Stimulated activated CD4-positive, alpha-beta T cell treated with anti-CD3 and anti-CD28 coated beads, Interleukin-15, amount 100 ng/mL, for 24 hours (primary cell): Measurements from ENCODE around the gene SLC25A13.
A peak's percentile ranks its signal among the peaks of the same experiment; 100 is the strongest.
"Not testable (repeated sequence)": the region's sequence is repeated elsewhere in the genome, so short reads cannot be mapped to it uniquely, and the experiment has no call there.

Experiments used
- DNase-seq: peaks from one replicate; pipeline ENCODE4 v3.0.0-alpha.2; 2020

Gene SLC25A13, protein sequence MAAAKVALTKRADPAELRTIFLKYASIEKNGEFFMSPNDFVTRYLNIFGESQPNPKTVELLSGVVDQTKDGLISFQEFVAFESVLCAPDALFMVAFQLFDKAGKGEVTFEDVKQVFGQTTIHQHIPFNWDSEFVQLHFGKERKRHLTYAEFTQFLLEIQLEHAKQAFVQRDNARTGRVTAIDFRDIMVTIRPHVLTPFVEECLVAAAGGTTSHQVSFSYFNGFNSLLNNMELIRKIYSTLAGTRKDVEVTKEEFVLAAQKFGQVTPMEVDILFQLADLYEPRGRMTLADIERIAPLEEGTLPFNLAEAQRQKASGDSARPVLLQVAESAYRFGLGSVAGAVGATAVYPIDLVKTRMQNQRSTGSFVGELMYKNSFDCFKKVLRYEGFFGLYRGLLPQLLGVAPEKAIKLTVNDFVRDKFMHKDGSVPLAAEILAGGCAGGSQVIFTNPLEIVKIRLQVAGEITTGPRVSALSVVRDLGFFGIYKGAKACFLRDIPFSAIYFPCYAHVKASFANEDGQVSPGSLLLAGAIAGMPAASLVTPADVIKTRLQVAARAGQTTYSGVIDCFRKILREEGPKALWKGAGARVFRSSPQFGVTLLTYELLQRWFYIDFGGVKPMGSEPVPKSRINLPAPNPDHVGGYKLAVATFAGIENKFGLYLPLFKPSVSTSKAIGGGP

GRCh38 chr7:96321658-96322372 is at the start of gene SLC25A13:
Gene SLC25A13 (minus strand): TSS chr7:96322098. CDS start chr7:96321956, 142 bp downstream.
- DNase-seq: peak; percentile 82

- DNase-seq: not testable (repeated sequence)
Observed at GRCh38 chr7:96365916-96366315, 44.0 kb upstream of the SLC25A13 start.

DNA sequence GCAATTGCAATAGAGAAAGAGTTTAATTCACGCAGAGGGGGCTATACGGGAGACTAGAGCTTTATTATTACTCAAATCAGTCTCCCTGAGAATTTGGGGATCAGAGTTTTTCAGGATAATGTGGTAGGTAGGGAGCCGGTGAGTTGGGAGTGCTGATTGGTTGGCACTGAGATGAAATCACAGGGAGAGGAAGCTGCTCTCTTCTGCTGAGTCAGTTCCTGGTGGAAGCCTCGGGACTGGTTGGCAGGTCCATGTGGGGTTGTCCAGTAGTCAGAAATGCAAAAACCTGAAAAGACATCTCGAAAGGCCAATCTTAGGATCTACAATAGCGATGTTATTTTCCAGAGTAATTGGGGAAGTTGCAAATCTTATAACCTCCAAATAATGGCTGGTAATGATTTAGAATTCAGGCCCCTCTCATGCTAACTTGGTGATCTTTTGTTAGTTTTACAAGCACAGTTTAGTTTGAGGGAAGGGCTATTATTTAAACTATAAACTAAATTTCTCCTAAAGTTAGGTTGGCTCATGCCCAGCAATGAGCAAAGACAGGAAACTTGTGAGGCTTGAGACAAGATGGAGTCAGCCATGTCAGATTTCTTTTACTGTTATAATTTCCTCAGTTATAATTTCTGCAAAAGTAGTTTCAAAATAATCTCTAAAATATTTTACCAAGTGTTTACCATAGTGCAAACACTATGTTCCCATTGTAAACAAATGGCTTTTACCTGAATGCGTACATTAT is 39.4 kb upstream of the SLC25A13 start:
- no peak for DNase-seq

- DNase-seq: no peak
Observed at GRCh38 chr7:96359876-96360275, 38.0 kb upstream of the SLC25A13 start.

GRCh38 chr7:96358236-96358971 is 36.5 kb upstream of the SLC25A13 start:
- DNase-seq: not testable (repeated sequence)

- no peak for DNase-seq
Observed at GRCh38 chr7:96355990-96356506, 34.1 kb upstream of the SLC25A13 start.

DNA sequence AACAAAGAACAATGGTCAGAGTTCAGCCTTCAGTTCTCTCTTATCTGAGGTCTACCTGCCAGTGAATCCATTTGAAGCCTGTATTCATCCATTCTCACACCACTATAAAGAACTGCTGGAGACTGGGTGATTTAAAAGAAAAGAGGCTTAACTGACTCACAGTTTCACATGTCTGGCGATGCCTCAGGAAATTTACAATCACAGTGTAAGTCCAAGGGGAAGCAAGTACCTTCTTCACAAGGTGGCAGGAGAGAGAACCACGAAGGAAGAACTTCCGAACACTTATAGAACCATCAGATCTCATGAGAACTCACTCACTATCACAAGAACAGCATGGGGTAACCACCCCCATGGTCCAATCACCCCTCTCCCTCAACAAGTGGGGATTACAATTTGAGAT is 33.0 kb upstream of the SLC25A13 start:
- DNase-seq: no peak

DNA sequence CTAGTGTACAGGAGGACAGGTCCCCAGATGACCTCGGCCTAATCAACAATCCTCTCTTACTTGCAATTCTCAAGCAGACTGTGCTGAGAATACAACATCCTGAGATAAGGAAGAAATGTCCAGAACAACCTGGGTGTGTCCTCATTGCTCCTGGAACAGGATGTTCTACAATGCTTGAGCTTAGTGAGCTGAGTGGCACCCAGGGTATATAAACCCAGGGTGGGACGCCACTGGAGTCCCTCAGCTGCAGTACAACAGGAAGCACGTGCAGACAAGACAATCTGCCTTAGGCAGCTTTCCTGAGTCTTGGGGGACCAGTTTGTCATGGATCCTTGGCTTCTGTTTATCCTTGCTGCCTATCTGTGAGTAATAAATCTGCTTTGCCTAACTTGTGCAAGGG is 27.7 kb upstream of the SLC25A13 start:
- no peak for DNase-seq

- no peak for DNase-seq
Observed at GRCh38 chr7:96347471-96347870, 25.6 kb upstream of the SLC25A13 start.

DNA sequence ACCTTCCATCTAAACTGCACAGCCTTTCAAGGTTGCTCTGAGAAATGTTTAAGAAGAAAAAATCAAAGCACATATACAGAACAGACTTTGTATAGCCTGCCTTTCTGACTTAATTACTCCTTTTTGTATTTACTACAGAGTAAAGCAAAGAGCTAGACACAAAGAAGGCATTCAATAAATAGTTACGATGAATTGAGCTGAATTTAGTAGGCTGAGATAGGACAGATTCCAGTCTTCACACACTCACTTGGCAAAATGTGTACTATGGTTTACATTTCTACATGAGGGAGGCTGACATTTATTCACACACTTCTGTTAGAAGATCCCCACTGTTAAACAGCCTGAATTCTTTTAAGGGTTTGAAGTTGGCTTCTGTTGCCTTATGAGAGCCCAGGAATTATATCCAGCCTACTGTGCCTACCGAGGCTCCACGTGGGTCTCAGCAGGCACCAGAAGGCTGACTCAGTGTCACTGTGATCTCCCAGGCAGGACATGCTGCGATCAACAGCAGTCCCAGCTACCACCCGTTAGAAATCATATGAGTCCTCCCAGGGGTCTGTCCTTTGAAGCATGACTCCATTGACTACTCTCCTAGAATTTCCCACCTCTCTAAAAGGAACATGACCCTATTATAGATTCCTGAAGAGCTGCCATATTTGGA is 24.5 kb upstream of the SLC25A13 start:
- DNase-seq: no peak

GRCh38 chr7:96344236-96344635 is 22.3 kb upstream of the SLC25A13 start:
- DNase-seq: no peak

GRCh38 chr7:96342049-96342448 is 20.2 kb upstream of the SLC25A13 start:
- DNase-seq: no peak

GRCh38 chr7:96337519-96337918 is 15.6 kb upstream of the SLC25A13 start:
- no peak for DNase-seq

- no peak for DNase-seq
Observed at GRCh38 chr7:96332325-96332724, 10.4 kb upstream of the SLC25A13 start.

- no peak for DNase-seq
Observed at GRCh38 chr7:96331775-96332174, 9.9 kb upstream of the SLC25A13 start.

GRCh38 chr7:96331233-96331632 is 9.3 kb upstream of the SLC25A13 start:
- no peak for DNase-seq

- DNase-seq: no peak
Observed at GRCh38 chr7:96330193-96330592, 8.3 kb upstream of the SLC25A13 start.

GRCh38 chr7:96329241-96329640 is 7.3 kb upstream of the SLC25A13 start:
- DNase-seq: no peak

- no peak for DNase-seq
Observed at GRCh38 chr7:96328016-96328415, 6.1 kb upstream of the SLC25A13 start.

- DNase-seq: no peak
Observed at GRCh38 chr7:96327429-96327828, 5.5 kb upstream of the SLC25A13 start.

DNA sequence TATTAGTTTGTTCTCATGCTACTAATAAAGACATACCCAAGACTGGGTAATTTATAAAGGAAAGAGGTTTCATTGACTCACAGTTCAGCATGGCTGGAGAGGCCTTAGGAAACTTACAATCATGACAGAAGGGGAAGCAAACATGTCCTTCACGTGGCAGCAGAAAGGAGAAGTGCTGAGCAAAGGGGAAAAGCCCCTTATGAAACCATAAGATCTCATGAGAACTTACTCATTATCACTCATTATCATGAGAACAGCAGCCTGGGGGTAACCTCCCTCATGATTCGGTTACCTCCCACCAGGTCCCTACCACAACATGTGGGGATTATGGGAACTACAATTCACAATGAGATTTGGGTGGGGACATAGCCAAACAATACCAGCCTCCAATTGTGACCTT is 4.9 kb upstream of the SLC25A13 start:
- DNase-seq: not testable (repeated sequence)
